Psoas muscle (tissue), 8 donors: Measurements from ENCODE around the gene PTCD3. TPM values are rescaled to one million over a fixed set of nuclear protein-coding genes. Genes with fewer than 3 reads are reported as not detected.

ENCODE experiments used
- ATAC-seq, 4 donors: fragments of 200-7000 bp; cut with Tn5 transposase; one replicate each; pipeline ENCODE4 v1.9.1; 2020; ENCODE audit warnings: moderate library complexity in 3 of 4, mild to moderate bottlenecking in 2 of 4
- DNase-seq, 2 donors: peaks; one replicate each; pipeline ENCODE4 v3.0.0-alpha.2; 2020
- H3K27ac ChIP-seq: fragments of 200-600 bp; one replicate; pipeline ENCODE4 v1.8.0; 2022
- H3K27me3 ChIP-seq, 3 donors: fragments of 200-600 bp in 1 of 3; one replicate each; pipeline versions ENCODE4 v1.6.1 to v1.8.0; 2013 to 2022; ENCODE audit warnings: low read length in 2 of 3, mild to moderate bottlenecking in 2 of 3, moderate library complexity in 1 of 3; ENCODE audit not compliant: insufficient read depth in 3 of 3
- H3K36me3 ChIP-seq, 2 donors: fragments of 200-600 bp in 1 of 2; one replicate each; pipeline versions ENCODE4 v1.6.1 to v1.8.0; 2013 to 2022; ENCODE audit warnings: low read depth in 1 of 2, mild to moderate bottlenecking in 1 of 2, moderate library complexity in 1 of 2; ENCODE audit not compliant: insufficient read depth in 1 of 2
- H3K4me1 ChIP-seq: fragments of 200-600 bp; one replicate; pipeline ENCODE4 v1.8.0; 2022
- H3K4me3 ChIP-seq: fragments of 200-600 bp; one replicate; pipeline ENCODE4 v1.8.0; 2022; ENCODE audit warnings: mild to moderate bottlenecking
- H3K9me3 ChIP-seq: fragments of 200-600 bp; one replicate; pipeline ENCODE4 v1.8.0; 2022
- WGBS, 3 donors: extraction: QIAGEN DNeasy Blood & Tissue Kit; methylation state at CpG; one replicate each; pipeline versions ENCODE4 v1.1.6 to v1.1.7; 2013; 5-methylcytosine and 5-hydroxymethylcytosine counted together
- intact Hi-C, 2 donors: fragments of 100-400 bp; cut with DNase I; formaldehyde crosslinking; loops; one replicate each; pipeline versions ENCODE4 v1.11.0 to v1.14.2; 2022
- polyA plus RNA-seq, 3 donors: library from polyadenylated mRNA; stranded (reverse); fragments of 200-250 nt; gene quantifications; one replicate each; pipeline ENCODE4 v1.2.3, GENCODE V29; 2013
- total RNA-seq, 4 donors: library from RNA; stranded (reverse); fragmentation: NEBNext Ultra II Directional in 2 of 4; extraction: Animal tissue kit (Norgen Biotek cat#: 25700) in 2 of 4; gene quantifications; one replicate each; pipeline versions ENCODE4 v1.2.1 to v1.2.4, GENCODE V29; 2021 to 2023
- TF ChIP-seq, protein P1 (sequence below): fragments of 200-600 bp; IDR thresholded peaks from one replicate; pipeline ENCODE4 v1.8.0; 2022; ENCODE audit warnings: antibody characterized with exemption
- donor health status: healthy with polysubstance abuse.
- donor health status: DM: no; HTN: no; CAD: no; lungs with moderate emphysema.
- donor health status: Bipolar disorder and iron deficiency.
- donor health status: healthy.
- donor health status: DM: yes; HTN: yes; CAD: no.
- donor health status: DM: no; HTN: no; CAD: no.
- donor health status: DM: no; HTN: no; CAD: no.
- donor health status: DM: yes; HTN: yes; CAD: no.

The PTCD3 gene
- total and polyA plus RNA-seq, 7 donors, result 32.8 to 148 (median 92.5) TPM

- Histone ChIP-seq H3K4me1 (peaks cover 45% of the 10 kb centered on the region), H3K27me3 (no peaks in the 10 kb centered on the region), H3K36me3 (peaks cover 11 to 73% of the 10 kb centered on the region in 2 donors), H3K27ac (peak overlapping the region; percentile 91), H3K9me3 (no peaks in the 10 kb centered on the region), H3K4me3 (no peak overlapping the region)
- TF ChIP-seq, protein P1, sequence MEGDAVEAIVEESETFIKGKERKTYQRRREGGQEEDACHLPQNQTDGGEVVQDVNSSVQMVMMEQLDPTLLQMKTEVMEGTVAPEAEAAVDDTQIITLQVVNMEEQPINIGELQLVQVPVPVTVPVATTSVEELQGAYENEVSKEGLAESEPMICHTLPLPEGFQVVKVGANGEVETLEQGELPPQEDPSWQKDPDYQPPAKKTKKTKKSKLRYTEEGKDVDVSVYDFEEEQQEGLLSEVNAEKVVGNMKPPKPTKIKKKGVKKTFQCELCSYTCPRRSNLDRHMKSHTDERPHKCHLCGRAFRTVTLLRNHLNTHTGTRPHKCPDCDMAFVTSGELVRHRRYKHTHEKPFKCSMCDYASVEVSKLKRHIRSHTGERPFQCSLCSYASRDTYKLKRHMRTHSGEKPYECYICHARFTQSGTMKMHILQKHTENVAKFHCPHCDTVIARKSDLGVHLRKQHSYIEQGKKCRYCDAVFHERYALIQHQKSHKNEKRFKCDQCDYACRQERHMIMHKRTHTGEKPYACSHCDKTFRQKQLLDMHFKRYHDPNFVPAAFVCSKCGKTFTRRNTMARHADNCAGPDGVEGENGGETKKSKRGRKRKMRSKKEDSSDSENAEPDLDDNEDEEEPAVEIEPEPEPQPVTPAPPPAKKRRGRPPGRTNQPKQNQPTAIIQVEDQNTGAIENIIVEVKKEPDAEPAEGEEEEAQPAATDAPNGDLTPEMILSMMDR, result no peak
- ATAC-seq, result no peak
- intact Hi-C loops, result loop anchor here (10.0 kb wide), 2 partner anchors 328 to 348 kb away; no protein-coding TSS in a partner anchor
- DNase-seq, result no peak
- 54 to 89% (median 81%) methylated on average over 1 of the region's 1 CpG for WGBS, 3 donors
Measured at GRCh38 chr2:86073225-86073624, 32.8 kb upstream of the PTCD3 start.

- Histone ChIP-seq H3K4me3 (no peak overlapping the region), H3K27ac (no peak overlapping the region), H3K36me3 (peaks cover 11 to 76% of the 10 kb centered on the region in 2 donors), H3K4me1 (peaks cover 39% of the 10 kb centered on the region), H3K27me3 (no peaks in the 10 kb centered on the region), H3K9me3 (no peaks in the 10 kb centered on the region)
- no peak for DNase-seq
- intact Hi-C loops, result loop anchor here (10.0 kb wide), 2 partner anchors 329 to 349 kb away; no protein-coding TSS in a partner anchor
- no peak for ATAC-seq
- TF ChIP-seq, protein P1, result no peak
- 82 to 95% (median 84%) methylated on average over 3 of the region's 3 CpGs for WGBS, 3 donors
Measured at GRCh38 chr2:86074256-86074655, 31.8 kb upstream of the PTCD3 start.

DNA sequence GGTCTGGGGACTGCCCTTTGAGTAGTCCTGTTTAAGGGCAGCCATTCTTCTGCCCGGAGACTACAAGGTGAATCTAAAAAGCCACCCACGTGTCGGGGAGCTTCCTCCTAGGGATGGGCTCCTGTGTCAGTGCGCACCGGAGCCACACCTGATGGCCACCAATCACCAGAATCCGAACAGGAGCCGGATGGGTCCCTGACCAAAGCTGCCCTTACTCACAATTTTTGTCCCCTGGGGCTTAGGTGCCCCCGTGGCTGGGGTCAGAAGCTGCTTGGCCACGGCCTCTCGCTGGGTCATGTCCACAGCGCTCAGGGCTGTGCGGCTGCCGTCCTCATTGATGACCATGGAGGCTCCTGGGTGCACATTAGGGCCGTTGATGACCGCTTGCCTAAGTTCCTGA is 31.2 kb upstream of the PTCD3 start:
- peaks cover 11 to 76% of the 10 kb centered on the region in 2 donors for H3K36me3 ChIP-seq
- H3K9me3 ChIP-seq, result no peaks in the 10 kb centered on the region
- intact Hi-C loops, result loop anchor here (5.0 to 10.0 kb wide), 3 partner anchors 38 to 350 kb away; no protein-coding TSS in a partner anchor
- H3K4me3 ChIP-seq, result no peak overlapping the region
- peaks cover 39% of the 10 kb centered on the region for H3K4me1 ChIP-seq
- TF ChIP-seq, protein P1, result no peak
- no peaks in the 10 kb centered on the region for H3K27me3 ChIP-seq
- DNase-seq, result no peak
- no peak overlapping the region for H3K27ac ChIP-seq
- WGBS, 3 donors, result 91 to 97% (median 94%) methylated on average over 15 of the region's 15 CpGs
- ATAC-seq, result no peak

GRCh38 chr2:86075886-86076285 is 30.1 kb upstream of the PTCD3 start:
- peaks cover 7 to 76% of the 10 kb centered on the region in 2 donors for H3K36me3 ChIP-seq
- ATAC-seq (no peak), DNase-seq (no peak)
- no peak overlapping the region for H3K27ac ChIP-seq
- peaks cover 43% of the 10 kb centered on the region for H3K4me1 ChIP-seq
- no peaks in the 10 kb centered on the region for H3K27me3 ChIP-seq
- TF ChIP-seq, protein P1, result no peak
- WGBS, 3 donors, result 87 to 96% (median 93%) methylated on average over 5 of the region's 5 CpGs
- no peaks in the 10 kb centered on the region for H3K9me3 ChIP-seq
- intact Hi-C loops, result loop anchor here (5.0 to 10.0 kb wide), 3 partner anchors 39 to 351 kb away; no protein-coding TSS in a partner anchor
- no peak overlapping the region for H3K4me3 ChIP-seq
